ENCODE data around the gene CNNM2. TPM values are rescaled to one million over a fixed set of nuclear protein-coding genes. Genes with fewer than 3 reads are reported as not detected.

Gene CNNM2
- total RNA-seq, 1 experiment from 2014 or later: 23.1 TPM

GRCh38 chr10:102870221-102870620 lies 47.9 kb upstream of the CNNM2 start:
- Histone ChIP-seq H2AFZ (ENCODE audit: low read depth, low read length, poor library complexity, severe bottlenecking) (no peak overlapping the region), H4K20me1 (ENCODE audit: insufficient read depth) (no peaks in the 10 kb centered on the region), H3K4me1 (ENCODE audit: control insufficient read depth in 1 of 2, insufficient read depth in 2 of 2, low read length in 2 of 2) (peaks cover 0 to 5% of the 10 kb centered on the region in 2 experiments; a peak in 2 of 4 replicates), H3K4me3 (replicated peaks in 1 of 2; ENCODE audit: low read depth in 1 of 2, low read length in 2 of 2) (no peak overlapping the region), H3K36me3 (ENCODE audit: control insufficient read depth in 1 of 2, insufficient read depth in 2 of 2, low read length in 2 of 2) (no peaks in the 10 kb centered on the region), H3K27ac (ENCODE audit: low read depth, low read length) (no peak overlapping the region), H3K9me2 (ENCODE audit: insufficient read depth) (no peaks in the 10 kb centered on the region), H3K9me3 (ENCODE audit: control insufficient read depth in 1 of 2, insufficient read depth in 1 of 2, low read depth in 1 of 2, low read length in 2 of 2) (no peaks in the 10 kb centered on the region), H3K79me2 (ENCODE audit: insufficient read depth, low read length) (no peaks in the 10 kb centered on the region), H3K4me2 (ENCODE audit: low read length) (no peak overlapping the region), H3K27me3 (ENCODE audit: insufficient read depth, low read length) (no peaks in the 10 kb centered on the region), H3K9ac (ENCODE audit: low read length) (no peak overlapping the region)
- ChIA-PET RAD21 (ENCODE audit: low non-redundant PET in 1 of 2, low total read pairs in 2 of 2, uncharacterized antibody in 2 of 2, unreplicated experiment in 2 of 2) (no interaction called here), POLR2A (no interaction called here), CTCF (no interaction called here)
- DNase-seq (ENCODE audit: low read depth, low spot score) (no peak), ATAC-seq (no peak)
- peak; percentile 24; the same call in 1 of the 2 replicates for TF ChIP-seq POLR2AphosphoS5 (IDR thresholded peaks at IDR 0.05; ENCODE audit: low read depth, low read length)
- TF ChIP-seq RAD21 (IDR thresholded peaks at IDR 0.05; ENCODE audit: low read depth): no peak
- intact Hi-C loops (cut with micrococcal nuclease): no loop called here
- BruUV-seq (replicated peaks): no TSS peak

- Histone ChIP-seq H3K36me3 (ENCODE audit: control insufficient read depth in 1 of 2, insufficient read depth in 2 of 2, low read length in 2 of 2) (no peaks in the 10 kb centered on the region), H3K4me1 (ENCODE audit: control insufficient read depth in 1 of 2, insufficient read depth in 2 of 2, low read length in 2 of 2) (no peaks in the 10 kb centered on the region), H3K27ac (ENCODE audit: low read depth, low read length) (no peak overlapping the region), H3K79me2 (ENCODE audit: insufficient read depth, low read length) (no peaks in the 10 kb centered on the region), H3K9me3 (ENCODE audit: control insufficient read depth in 1 of 2, insufficient read depth in 1 of 2, low read depth in 1 of 2, low read length in 2 of 2) (no peaks in the 10 kb centered on the region), H3K9me2 (ENCODE audit: insufficient read depth) (no peaks in the 10 kb centered on the region), H3K27me3 (ENCODE audit: insufficient read depth, low read length) (no peaks in the 10 kb centered on the region), H2AFZ (ENCODE audit: low read depth, low read length, poor library complexity, severe bottlenecking) (no peak overlapping the region), H3K4me2 (ENCODE audit: low read length) (no peak overlapping the region), H4K20me1 (ENCODE audit: insufficient read depth) (no peaks in the 10 kb centered on the region), H3K4me3 (replicated peaks in 1 of 2; ENCODE audit: low read depth in 1 of 2, low read length in 2 of 2) (no peak overlapping the region), H3K9ac (ENCODE audit: low read length) (no peak overlapping the region)
- no peak for ATAC-seq
- no TSS peak for BruUV-seq (replicated peaks)
- POLR2A ChIA-PET: no interaction called here
- CTCF ChIA-PET: no interaction called here
- intact Hi-C loops (cut with micrococcal nuclease): no loop called here
- no peak for TF ChIP-seq MAX (IDR thresholded peaks at IDR 0.05)
- RAD21 ChIA-PET (ENCODE audit: low non-redundant PET in 1 of 2, low total read pairs in 2 of 2, uncharacterized antibody in 2 of 2, unreplicated experiment in 2 of 2): interaction anchor here in 1 of 2 experiments (0.6 kb wide), 1 partner anchor 17 kb away, joined by 3 read pairs; no protein-coding TSS in a partner anchor
- no peak for DNase-seq (ENCODE audit: low read depth, low spot score)
Measured at GRCh38 chr10:102872163-102872562, 45.9 kb upstream of the CNNM2 start.
